GM13977 (cell line): ENCODE measurements around the gene ACOT2.
"Not testable (repeated sequence)": the region's sequence is repeated elsewhere in the genome, so short reads cannot be mapped to it uniquely, and the experiment has no call there.

Experiments
- DNase-seq: peaks from one replicate; pipeline ENCODE4 v3.0.0; 2012; ENCODE audit warnings: low spot score
- in situ Hi-C: fragments of 300-500 bp; cut with MboI; formaldehyde crosslinking; loops from one replicate; pipeline ENCODE4 v1.12.0; 2022; ENCODE audit warnings: low sequenced_read_pairs, low pct_unique_long_range_greater_than_20kb, mixed read lengths, inconsistent platforms; ENCODE audit not compliant: unreplicated experiment
- TF ChIP-seq, protein P1 (sequence below): IDR thresholded peaks from 2 replicates; pipeline ENCODE4 v1.5.1; 2012; ENCODE audit warnings: mild to moderate bottlenecking, control low read depth; ENCODE audit not compliant: insufficient read depth; ENCODE audit errors: extremely low read depth, missing control alignments

Gene ACOT2

DNA sequence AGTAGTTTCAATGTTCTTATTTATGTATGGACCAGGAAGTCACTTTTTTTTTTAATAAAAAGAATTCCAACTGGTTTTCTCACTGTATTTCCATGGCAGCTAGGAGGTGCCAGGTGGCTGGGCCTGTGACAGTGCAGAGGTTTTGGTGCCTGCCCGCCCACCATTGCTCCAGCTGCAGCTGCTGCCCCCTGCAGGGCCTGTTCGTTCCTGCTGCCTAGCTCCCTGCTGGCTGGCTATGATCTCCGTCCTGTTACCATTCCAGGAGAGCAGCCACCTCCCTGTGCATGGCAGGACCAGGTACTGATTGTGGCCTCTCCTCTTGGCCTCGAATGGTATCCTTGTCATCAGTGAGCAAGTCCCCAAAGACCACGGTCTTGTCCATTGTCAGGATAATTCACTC is 30.0 kb upstream of the ACOT2 start:
- TF ChIP-seq, protein P1, sequence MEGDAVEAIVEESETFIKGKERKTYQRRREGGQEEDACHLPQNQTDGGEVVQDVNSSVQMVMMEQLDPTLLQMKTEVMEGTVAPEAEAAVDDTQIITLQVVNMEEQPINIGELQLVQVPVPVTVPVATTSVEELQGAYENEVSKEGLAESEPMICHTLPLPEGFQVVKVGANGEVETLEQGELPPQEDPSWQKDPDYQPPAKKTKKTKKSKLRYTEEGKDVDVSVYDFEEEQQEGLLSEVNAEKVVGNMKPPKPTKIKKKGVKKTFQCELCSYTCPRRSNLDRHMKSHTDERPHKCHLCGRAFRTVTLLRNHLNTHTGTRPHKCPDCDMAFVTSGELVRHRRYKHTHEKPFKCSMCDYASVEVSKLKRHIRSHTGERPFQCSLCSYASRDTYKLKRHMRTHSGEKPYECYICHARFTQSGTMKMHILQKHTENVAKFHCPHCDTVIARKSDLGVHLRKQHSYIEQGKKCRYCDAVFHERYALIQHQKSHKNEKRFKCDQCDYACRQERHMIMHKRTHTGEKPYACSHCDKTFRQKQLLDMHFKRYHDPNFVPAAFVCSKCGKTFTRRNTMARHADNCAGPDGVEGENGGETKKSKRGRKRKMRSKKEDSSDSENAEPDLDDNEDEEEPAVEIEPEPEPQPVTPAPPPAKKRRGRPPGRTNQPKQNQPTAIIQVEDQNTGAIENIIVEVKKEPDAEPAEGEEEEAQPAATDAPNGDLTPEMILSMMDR = peak; percentile 49
- DNase-seq, in situ Hi-C loops: not testable (repeated sequence)

DNA sequence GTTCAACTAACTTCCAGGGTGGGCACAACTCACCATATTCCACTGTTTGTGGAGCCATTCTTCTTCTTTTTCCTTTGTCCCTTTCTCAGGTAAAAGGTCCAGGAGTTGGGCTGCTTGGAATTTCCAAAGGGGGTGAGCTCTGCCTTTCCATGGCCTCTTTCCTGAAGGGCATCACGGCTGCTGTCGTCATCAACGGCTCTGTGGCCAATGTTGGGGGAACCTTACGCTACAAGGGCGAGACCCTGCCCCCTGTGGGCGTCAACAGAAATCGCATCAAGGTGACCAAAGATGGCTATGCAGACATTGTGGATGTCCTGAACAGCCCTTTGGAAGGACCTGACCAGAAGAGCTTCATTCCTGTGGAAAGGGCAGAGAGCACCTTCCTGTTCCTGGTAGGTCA is 26.1 kb upstream of the ACOT2 start:
- DNase-seq, in situ Hi-C loops: not testable (repeated sequence)

DNA sequence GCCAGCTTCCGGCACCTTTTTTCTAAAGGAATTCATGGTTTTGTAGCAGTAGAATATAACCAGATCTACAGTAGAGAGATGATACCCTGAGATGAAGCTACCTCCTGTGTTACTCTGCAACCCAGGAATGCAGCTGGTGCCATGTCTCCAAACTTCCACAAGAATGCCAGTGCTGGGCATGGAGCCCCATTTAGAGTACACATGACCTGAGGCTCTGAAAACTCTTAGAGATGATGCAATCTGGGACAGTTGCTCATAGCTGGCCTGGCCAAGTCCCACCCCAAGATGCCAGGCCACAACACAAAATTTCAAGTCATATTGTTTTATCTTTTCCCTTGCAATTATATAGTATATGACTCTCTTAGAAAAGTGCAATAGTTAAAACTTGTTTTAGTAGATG is 23.7 kb upstream of the ACOT2 start:
- in situ Hi-C loops = not testable (repeated sequence)

DNA sequence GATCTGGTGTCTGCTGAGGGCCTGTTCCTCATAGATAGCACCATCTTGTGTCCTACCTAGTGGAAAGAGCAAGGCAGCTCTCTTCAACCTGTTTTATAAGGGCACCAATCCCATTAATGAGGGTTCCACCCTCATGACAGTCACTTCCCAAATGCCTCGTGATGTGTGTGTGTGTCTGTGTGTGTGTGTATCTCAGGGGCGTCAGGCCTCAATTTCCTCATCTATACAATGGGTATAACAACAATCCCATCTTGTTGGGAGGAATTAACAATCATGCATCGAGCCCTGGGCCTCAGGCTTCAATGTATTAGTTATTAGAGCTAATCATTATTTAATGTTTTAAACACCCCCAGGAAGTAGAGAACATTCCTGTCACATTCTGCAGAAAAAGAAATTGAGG is 19.9 kb upstream of the ACOT2 start:
- DNase-seq, in situ Hi-C loops: not testable (repeated sequence)

More for the DNA sequence above, 23.7 kb upstream of the ACOT2 start:
- not testable (repeated sequence) for DNase-seq

DNA sequence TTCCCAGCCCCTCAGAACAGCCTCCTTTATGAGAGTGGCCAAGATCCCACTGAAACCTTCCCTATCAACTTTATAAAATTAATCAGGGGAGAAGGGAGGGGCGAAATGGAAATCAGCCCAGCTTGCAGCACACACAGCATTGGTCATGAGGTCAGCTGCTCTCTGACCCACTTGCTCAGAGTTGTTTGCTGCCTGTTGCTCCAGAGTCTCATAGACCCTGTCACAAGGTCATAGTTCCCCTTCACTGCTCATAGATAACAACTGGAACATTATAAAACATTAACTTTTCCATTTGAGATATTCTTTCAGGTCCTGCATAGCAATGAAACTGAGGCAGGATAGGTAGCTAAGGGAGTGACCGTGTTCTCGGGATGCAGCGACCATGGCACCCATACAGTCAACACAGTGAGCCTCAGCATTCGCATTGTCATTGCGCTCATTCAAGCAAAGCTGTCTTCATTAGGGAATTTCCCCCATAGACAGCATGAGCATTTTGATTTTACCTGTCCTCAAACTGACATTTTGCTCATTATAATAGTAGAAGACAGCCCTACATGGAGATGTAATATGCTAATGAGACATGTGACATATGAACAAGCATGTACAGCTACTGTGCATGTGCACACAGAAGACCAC is 19.0 kb upstream of the ACOT2 start:
- in situ Hi-C loops = not testable (repeated sequence)

DNA sequence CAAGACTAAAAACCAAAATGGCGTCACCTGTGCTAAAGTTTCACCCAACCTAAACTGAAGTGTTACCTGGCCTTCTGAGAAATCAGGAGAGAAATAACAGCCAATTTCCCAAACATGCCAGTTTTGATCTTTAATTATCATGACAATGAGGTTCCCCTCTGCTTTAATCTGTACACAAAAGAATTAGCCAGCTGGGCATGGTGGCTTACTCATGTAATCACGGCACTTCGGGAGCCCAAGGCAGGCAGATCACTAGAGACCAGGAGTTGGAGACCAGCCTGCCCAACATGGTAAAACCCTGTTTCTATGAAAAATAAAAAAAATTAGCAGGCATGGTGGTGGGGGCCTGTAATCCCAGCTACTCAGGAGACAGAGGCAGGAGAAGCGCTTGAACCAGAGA is 15.2 kb upstream of the ACOT2 start:
- in situ Hi-C loops = no loop called here
- TF ChIP-seq, protein P1 = no peak
- no peak for DNase-seq

More for the DNA sequence above, 19.0 kb upstream of the ACOT2 start:
- DNase-seq = not testable (repeated sequence)

DNA sequence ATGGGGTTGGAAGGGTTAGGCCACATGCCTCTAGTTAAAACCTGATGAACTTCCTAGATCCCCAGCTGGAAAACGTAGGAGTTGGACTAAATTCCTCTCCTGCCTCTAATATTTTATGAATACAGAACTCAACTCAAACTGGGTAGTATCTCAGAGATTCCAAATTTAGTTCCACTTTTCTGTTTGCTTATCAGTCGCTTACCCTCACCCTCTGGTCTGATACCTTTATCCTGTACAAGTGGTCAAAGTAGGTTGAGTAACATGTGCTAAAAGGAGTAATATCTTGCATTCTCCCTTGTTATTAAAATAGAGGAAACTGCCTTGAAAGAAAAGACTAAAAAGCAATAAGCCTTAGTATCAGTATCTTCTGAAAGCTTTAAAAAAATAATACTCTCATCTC is 11.8 kb upstream of the ACOT2 start:
- in situ Hi-C loops, DNase-seq: not testable (repeated sequence)

DNA sequence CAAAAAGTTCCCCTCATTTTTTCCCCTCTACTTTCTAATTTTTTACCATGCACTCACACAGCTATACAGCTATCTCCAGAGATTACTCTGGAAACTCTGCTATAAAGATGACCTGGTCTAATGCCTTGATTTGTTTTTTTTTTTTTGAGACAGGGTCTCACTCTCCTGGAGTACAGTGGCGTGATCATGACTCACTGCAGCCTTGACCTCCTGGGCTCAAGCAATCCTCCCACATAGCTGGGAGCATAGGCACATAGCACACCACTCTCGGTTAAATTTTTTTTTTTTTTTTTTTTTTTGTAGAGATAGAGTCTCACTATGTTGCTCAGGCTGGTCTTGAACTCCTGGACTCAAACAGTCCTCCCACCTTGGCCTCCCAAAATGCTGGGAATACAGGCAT is 10.8 kb upstream of the ACOT2 start:
- DNase-seq, in situ Hi-C loops: not testable (repeated sequence)

DNA sequence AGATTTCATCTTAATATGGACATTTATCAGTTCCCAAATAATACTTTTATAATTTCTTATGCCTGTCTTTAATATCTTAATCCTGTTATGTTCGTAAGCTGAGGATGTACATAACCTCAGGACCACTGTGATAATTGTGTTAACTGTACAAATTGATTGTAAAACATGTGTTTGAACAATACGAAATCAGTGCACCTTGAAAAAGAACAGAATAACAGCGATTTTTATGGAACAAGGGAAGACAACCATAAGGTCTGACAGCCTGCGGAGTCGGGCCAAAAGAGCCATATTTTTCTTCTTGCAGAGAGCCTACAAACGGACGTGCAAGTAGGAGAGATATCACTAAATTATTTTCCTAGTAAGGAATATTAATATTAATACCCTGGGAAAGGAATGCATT is 6.8 kb upstream of the ACOT2 start:
- not testable (repeated sequence) for DNase-seq
- in situ Hi-C loops = loop anchor here (5.0 kb wide), 1 partner anchor 35 kb away; no protein-coding TSS in a partner anchor

DNA sequence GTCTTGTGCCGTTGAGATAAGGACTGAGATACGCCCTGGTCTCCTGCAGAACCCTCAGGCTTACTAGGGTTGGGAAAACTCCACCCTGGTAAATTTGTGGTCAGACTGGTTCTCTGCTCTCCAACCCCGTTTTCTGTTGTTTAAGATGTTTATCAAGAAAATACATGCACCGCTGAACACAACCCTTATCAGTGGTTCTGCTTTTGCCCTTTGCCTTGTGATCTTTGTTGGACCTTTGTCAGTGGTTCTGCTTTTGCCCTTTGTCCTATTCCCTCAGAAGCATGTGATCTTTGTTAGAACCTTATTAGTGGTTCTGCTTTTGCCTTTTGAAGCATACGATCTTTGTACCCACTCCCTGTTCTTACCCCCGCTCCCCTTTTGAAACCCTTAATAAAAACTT is 6.3 kb upstream of the ACOT2 start:
- in situ Hi-C loops = loop anchor here (5.0 kb wide), 1 partner anchor 35 kb away; no protein-coding TSS in a partner anchor
- not testable (repeated sequence) for DNase-seq

DNA sequence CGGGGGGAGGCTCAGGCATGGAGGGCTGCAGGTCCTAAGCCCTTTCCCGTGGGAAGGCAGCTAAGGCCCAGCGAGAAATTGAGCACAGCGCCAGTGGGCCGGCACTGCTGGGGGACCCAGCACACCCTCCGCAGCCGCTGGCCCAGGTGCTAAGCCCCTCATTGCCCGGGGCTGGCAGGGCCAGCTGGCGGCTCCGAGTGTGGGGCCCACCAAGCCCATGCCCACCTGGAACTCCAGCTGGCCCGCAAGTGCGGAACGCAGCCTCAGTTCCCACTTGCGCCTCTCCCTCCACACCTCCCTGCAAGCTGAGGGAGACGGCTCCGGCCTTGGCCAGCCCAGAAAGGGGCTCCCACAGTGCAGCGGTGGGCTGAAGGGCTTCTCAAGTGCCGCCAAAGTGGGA is 2.6 kb upstream of the ACOT2 start:
- in situ Hi-C loops, DNase-seq: not testable (repeated sequence)

DNA sequence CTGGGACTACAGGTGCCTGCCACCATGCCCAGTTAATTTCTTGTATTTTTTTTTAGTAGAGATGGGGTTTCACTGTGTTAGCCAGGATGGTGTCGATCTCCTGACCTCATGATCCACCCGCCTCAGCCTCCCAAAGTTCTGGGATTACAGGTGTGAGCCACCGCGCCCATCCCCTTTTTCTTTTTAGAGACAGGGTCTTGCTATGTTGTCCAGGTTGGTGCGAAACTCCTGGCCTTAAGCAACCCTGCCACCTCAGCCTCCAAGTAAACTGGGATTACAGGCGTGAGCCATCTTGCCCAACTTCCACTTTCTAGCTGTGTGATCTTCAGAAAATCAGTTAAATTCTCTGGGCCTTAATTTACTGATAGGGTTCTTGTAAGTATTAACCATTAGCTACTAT is 2.1 kb upstream of the ACOT2 start:
- in situ Hi-C loops, DNase-seq: not testable (repeated sequence)
